ENCODE results near the gene PSIP1. TPM values are rescaled to one million over a fixed set of nuclear protein-coding genes. Genes with fewer than 3 reads are reported as not detected.

PSIP1 gene
- total and polyA plus RNA-seq, 2 experiments from 2014 or later, result 35.1 to 37.3 TPM

DNA sequence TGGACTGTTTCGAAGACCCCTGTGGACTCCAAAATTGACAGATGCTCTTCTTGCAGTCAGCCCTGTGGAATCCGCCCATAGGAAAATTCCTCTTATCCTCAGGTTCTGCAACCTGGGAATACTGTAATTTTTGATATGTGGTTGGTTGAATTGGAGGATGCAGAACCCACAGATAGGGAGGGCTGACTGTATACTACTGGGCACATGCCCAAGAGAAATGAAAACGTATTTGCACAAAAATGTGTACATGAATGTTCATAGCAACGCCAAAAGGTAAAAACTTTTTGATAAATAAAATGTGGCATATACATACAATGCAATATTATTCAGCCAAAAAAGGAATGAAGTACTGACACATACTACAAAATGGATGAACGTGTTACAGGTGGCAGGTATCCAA lies 90.0 kb downstream of the PSIP1 start:
- no peak overlapping the region for H3K4me2 ChIP-seq
- no peak overlapping the region for H2AFZ ChIP-seq
- TF ChIP-seq, protein P1, sequence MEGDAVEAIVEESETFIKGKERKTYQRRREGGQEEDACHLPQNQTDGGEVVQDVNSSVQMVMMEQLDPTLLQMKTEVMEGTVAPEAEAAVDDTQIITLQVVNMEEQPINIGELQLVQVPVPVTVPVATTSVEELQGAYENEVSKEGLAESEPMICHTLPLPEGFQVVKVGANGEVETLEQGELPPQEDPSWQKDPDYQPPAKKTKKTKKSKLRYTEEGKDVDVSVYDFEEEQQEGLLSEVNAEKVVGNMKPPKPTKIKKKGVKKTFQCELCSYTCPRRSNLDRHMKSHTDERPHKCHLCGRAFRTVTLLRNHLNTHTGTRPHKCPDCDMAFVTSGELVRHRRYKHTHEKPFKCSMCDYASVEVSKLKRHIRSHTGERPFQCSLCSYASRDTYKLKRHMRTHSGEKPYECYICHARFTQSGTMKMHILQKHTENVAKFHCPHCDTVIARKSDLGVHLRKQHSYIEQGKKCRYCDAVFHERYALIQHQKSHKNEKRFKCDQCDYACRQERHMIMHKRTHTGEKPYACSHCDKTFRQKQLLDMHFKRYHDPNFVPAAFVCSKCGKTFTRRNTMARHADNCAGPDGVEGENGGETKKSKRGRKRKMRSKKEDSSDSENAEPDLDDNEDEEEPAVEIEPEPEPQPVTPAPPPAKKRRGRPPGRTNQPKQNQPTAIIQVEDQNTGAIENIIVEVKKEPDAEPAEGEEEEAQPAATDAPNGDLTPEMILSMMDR (IDR thresholded peaks at IDR 0.05; ENCODE audit: poor library complexity), result no peak
- no peak for TF ChIP-seq EZH2 (IDR thresholded peaks at IDR 0.05; ENCODE audit: borderline replicate concordance)
- TF ChIP-seq EZH2phosphoT487 (IDR thresholded peaks at IDR 0.05; ENCODE audit: low read depth, severe bottlenecking, unreplicated experiment), result no peak
- no peaks in the 10 kb centered on the region for H3K9me2 ChIP-seq (replicated peaks; ENCODE audit: insufficient read depth)
- no peak overlapping the region for H3K4me3 ChIP-seq
- H3K4me1 ChIP-seq (ENCODE audit: insufficient read depth), result peaks cover 3% of the 10 kb centered on the region
- no peaks in the 10 kb centered on the region for H3K36me3 ChIP-seq (replicated peaks; ENCODE audit: insufficient read depth, low read depth)
- no peak overlapping the region for H3K27ac ChIP-seq
- peaks cover 31% of the 10 kb centered on the region for H3K79me2 ChIP-seq
- no peaks in the 10 kb centered on the region for H3K27me3 ChIP-seq
- WGBS (ENCODE audit: low lambda C conversion rate, missing lambda C conversion rate), result 56% methylated on average over 5 of the region's 5 CpGs
- no peaks in the 10 kb centered on the region for H3K9me3 ChIP-seq (ENCODE audit: low read depth)
- H4K20me1 ChIP-seq (ENCODE audit: insufficient read depth, poor library complexity, severe bottlenecking), result no peaks in the 10 kb centered on the region
- DNase-seq (ENCODE audit: low spot score), result no peak

DNA sequence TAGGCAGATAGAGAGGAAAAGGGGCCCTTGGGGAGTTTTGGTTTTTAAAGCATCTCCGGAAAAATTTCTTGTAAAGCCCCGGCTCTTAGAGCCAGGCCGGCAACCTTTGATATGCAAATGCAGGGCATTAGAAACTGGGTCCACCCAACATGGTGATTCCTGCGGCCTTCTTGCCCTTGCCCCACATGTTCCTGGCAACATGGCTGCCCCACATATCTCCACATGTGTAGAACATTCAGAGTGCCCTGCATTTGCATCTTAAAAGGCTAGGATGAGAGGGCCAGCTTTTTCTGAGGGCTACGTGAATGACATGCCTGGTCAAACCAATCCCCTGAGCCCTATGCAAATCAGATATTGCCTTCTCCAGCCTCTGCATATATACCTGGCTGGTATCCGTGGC lies 93.1 kb downstream of the PSIP1 start:
- no peaks in the 10 kb centered on the region for H4K20me1 ChIP-seq (ENCODE audit: insufficient read depth, poor library complexity, severe bottlenecking)
- H3K27ac ChIP-seq, result no peak overlapping the region
- no peak overlapping the region for H3K4me3 ChIP-seq
- TF ChIP-seq EZH2phosphoT487 (IDR thresholded peaks at IDR 0.05; ENCODE audit: low read depth, severe bottlenecking, unreplicated experiment), result no peak
- TF ChIP-seq, protein P1 (IDR thresholded peaks at IDR 0.05; ENCODE audit: poor library complexity), result no peak
- no peak for TF ChIP-seq EZH2 (IDR thresholded peaks at IDR 0.05; ENCODE audit: borderline replicate concordance)
- DNase-seq (ENCODE audit: low spot score), result no peak
- no peaks in the 10 kb centered on the region for H3K36me3 ChIP-seq (replicated peaks; ENCODE audit: insufficient read depth, low read depth)
- H3K4me1 ChIP-seq (ENCODE audit: insufficient read depth), result no peaks in the 10 kb centered on the region
- no peak overlapping the region for H3K4me2 ChIP-seq
- no peaks in the 10 kb centered on the region for H3K79me2 ChIP-seq
- no peak overlapping the region for H2AFZ ChIP-seq
- 67% methylated on average over 6 of the region's 6 CpGs for WGBS (ENCODE audit: low lambda C conversion rate, missing lambda C conversion rate)
- H3K9me3 ChIP-seq (ENCODE audit: low read depth), result no peaks in the 10 kb centered on the region
- no peaks in the 10 kb centered on the region for H3K9me2 ChIP-seq (replicated peaks; ENCODE audit: insufficient read depth)
- H3K27me3 ChIP-seq, result no peaks in the 10 kb centered on the region

DNA sequence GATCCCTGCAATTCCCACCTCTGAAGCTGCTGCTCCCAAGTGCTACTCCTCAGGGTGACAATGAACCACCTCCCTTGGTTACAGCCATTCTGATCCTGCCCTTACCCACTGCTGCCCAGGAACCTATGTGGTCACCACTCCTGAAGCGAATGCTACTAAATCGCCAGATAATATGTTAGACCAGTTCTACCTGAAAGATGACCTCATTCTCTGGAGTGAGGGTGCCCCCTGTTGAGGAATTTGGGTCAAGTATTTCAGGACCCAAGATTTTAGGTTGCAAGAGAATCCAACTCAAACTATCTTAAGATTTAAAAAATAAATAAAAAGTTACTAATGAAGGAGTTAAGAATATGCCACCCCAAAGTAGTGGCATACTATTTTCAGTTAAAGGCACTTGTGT lies 93.9 kb downstream of the PSIP1 start:
- H3K79me2 ChIP-seq, result no peaks in the 10 kb centered on the region
- H3K4me1 ChIP-seq (ENCODE audit: insufficient read depth), result no peaks in the 10 kb centered on the region
- no peaks in the 10 kb centered on the region for H3K36me3 ChIP-seq (replicated peaks; ENCODE audit: insufficient read depth, low read depth)
- no peaks in the 10 kb centered on the region for H4K20me1 ChIP-seq (ENCODE audit: insufficient read depth, poor library complexity, severe bottlenecking)
- WGBS (ENCODE audit: low lambda C conversion rate, missing lambda C conversion rate), result 56% methylated on average over 2 of the region's 2 CpGs
- H3K4me2 ChIP-seq, result no peak overlapping the region
- no peaks in the 10 kb centered on the region for H3K27me3 ChIP-seq
- no peak overlapping the region for H2AFZ ChIP-seq
- H3K9me3 ChIP-seq (ENCODE audit: low read depth), result no peaks in the 10 kb centered on the region
- peak; percentile 60 for DNase-seq (ENCODE audit: low spot score)
- no peak overlapping the region for H3K27ac ChIP-seq
- H3K4me3 ChIP-seq, result no peak overlapping the region
- no peaks in the 10 kb centered on the region for H3K9me2 ChIP-seq (replicated peaks; ENCODE audit: insufficient read depth)
- TF ChIP-seq, protein P1 (IDR thresholded peaks at IDR 0.05; ENCODE audit: poor library complexity), result peak; percentile 60
- TF ChIP-seq EZH2phosphoT487 (IDR thresholded peaks at IDR 0.05; ENCODE audit: low read depth, severe bottlenecking, unreplicated experiment) (no peak), EZH2 (IDR thresholded peaks at IDR 0.05; ENCODE audit: borderline replicate concordance) (no peak)

Small RNA genes lying within 50 kb of the gene (small RNA-seq; reads per million reads assigned to genes)
- gene AL513423.1 (not detected), gene RN7SL98P (not detected), gene RNU6-246P (not detected), gene RNU6-319P (not detected)

Other genes with a start within 250 kb of the PSIP1 start
- 15.7 and 19.3 TPM in 2 replicates for gene TTC39B, start 203.8 kb downstream of the PSIP1 start, total RNA-seq
- 2.6 and 2.7 TPM in 2 replicates for gene TTC39B, start 203.8 kb downstream of the PSIP1 start, polyA plus RNA-seq
- gene SNAPC3, start 88.1 kb downstream of the PSIP1 start, total RNA-seq, result 27.7 and 34.1 TPM in 2 replicates
- gene SNAPC3, start 88.1 kb downstream of the PSIP1 start, polyA plus RNA-seq, result 19.4 and 21.2 TPM in 2 replicates
- gene CCDC171, start 42.1 kb upstream of the PSIP1 start, total RNA-seq, result 2.9 and 3.3 TPM in 2 replicates
- gene CCDC171, start 42.1 kb upstream of the PSIP1 start, polyA plus RNA-seq, result 0.73 and 2.2 TPM in 2 replicates